Trophoblast cell (in vitro differentiated cells and primary cell): ENCODE data around the gene SLC29A2.
"Not testable (repeated sequence)": the region's sequence is repeated elsewhere in the genome, so short reads cannot be mapped to it uniquely, and the experiment has no call there.

Source experiments
- DNase-seq, 2 donors: peaks; one replicate each; pipeline ENCODE4 v3.0.0-alpha.2; 2016
- H2AFZ ChIP-seq: 2 replicates; pipeline ENCODE4 v1.6.1; 2013; ENCODE audit warnings: low read length, moderate library complexity, mild to moderate bottlenecking; ENCODE audit not compliant: insufficient read depth, poor library complexity
- H2AK5ac ChIP-seq: 2 replicates; pipeline ENCODE4 v1.6.1; 2013; ENCODE audit warnings: mild to moderate bottlenecking, low read length
- H2BK120ac ChIP-seq: 2 replicates; pipeline ENCODE4 v1.6.1; 2013; ENCODE audit warnings: low read length, mild to moderate bottlenecking, moderate library complexity; ENCODE audit not compliant: insufficient read depth, poor library complexity
- H2BK12ac ChIP-seq: 2 replicates; pipeline ENCODE4 v1.6.1; 2013; ENCODE audit warnings: mild to moderate bottlenecking, low read length, moderate library complexity
- H2BK5ac ChIP-seq: 2 replicates; pipeline ENCODE4 v1.6.1; 2013; ENCODE audit warnings: low read length, low read depth, moderate library complexity, mild to moderate bottlenecking; ENCODE audit not compliant: poor library complexity
- H3K14ac ChIP-seq: 2 replicates; pipeline ENCODE4 v1.6.1; 2013; ENCODE audit warnings: mild to moderate bottlenecking, low read length
- H3K18ac ChIP-seq: 2 replicates; pipeline ENCODE4 v1.6.1; 2013; ENCODE audit warnings: mild to moderate bottlenecking, low read length
- H3K23ac ChIP-seq: 2 replicates; pipeline ENCODE4 v1.6.1; 2013; ENCODE audit warnings: low read length
- H3K27ac ChIP-seq: 2 replicates; pipeline ENCODE4 v1.5.1; 2013; ENCODE audit warnings: low read depth, mild to moderate bottlenecking, inconsistent platforms, low read length, moderate library complexity
- H3K27me3 ChIP-seq: 2 replicates; pipeline ENCODE4 v1.6.1; 2013; ENCODE audit warnings: inconsistent platforms, mild to moderate bottlenecking, low read length, moderate library complexity; ENCODE audit not compliant: insufficient read depth
- H3K36me3 ChIP-seq, 2 experiments: 1 replicate in 1 of 2; 2 replicates in 1 of 2; pipeline ENCODE4 v1.6.1; 2013; ENCODE audit warnings: low read length in 2 of 2, mild to moderate bottlenecking in 2 of 2, moderate library complexity in 1 of 2; ENCODE audit not compliant: insufficient read depth in 2 of 2, control insufficient read depth in 1 of 2
- H3K4ac ChIP-seq: 2 replicates; pipeline ENCODE4 v1.6.1; 2013; ENCODE audit warnings: low read depth, mild to moderate bottlenecking, low read length, moderate library complexity
- H3K4me1 ChIP-seq, 2 experiments: 1 replicate in 1 of 2; 2 replicates in 1 of 2; pipeline ENCODE4 v1.6.1; 2013; ENCODE audit warnings: low read length in 2 of 2, mild to moderate bottlenecking in 2 of 2, moderate library complexity in 1 of 2; ENCODE audit not compliant: insufficient read depth in 2 of 2, control insufficient read depth in 1 of 2
- H3K4me2 ChIP-seq: 2 replicates; pipeline ENCODE4 v1.6.1; 2013; ENCODE audit warnings: inconsistent platforms, mild to moderate bottlenecking, low read length, moderate library complexity
- H3K4me3 ChIP-seq: 2 replicates; pipeline ENCODE4 v1.5.1; 2013; ENCODE audit warnings: mild to moderate bottlenecking, low read depth, low read length, inconsistent platforms
- H3K79me1 ChIP-seq: one replicate; pipeline ENCODE4 v1.6.1; 2013; ENCODE audit warnings: low read length
- H3K79me2 ChIP-seq: 2 replicates; pipeline ENCODE4 v1.6.1; 2013; ENCODE audit warnings: low read length, mild to moderate bottlenecking; ENCODE audit not compliant: control insufficient read depth, insufficient read depth, poor library complexity
- H3K9ac ChIP-seq: 2 replicates; pipeline ENCODE4 v1.6.1; 2013; ENCODE audit warnings: mild to moderate bottlenecking, low read length
- H3K9me3 ChIP-seq: 2 replicates; pipeline ENCODE4 v1.6.1; 2013; ENCODE audit warnings: low read depth, mild to moderate bottlenecking, control low read depth, inconsistent platforms, low read length; ENCODE audit not compliant: insufficient read depth
- H4K12ac ChIP-seq: 2 replicates; pipeline ENCODE4 v1.6.1; 2013; ENCODE audit warnings: low read depth, mild to moderate bottlenecking, low read length, moderate library complexity
- H4K8ac ChIP-seq: 2 replicates; pipeline ENCODE4 v1.6.1; 2013; ENCODE audit warnings: low read depth, mild to moderate bottlenecking, low read length, moderate library complexity
- H4K91ac ChIP-seq: one replicate; pipeline ENCODE4 v1.6.1; 2013; ENCODE audit warnings: low read depth, mild to moderate bottlenecking, low read length, moderate library complexity
- WGBS: extraction: QIAGEN DNeasy Blood & Tissue Kit; methylation state at CpG from one replicate; pipeline ENCODE4 v1.1.7; 2013; ENCODE audit warnings: missing lambda C conversion rate; ENCODE audit not compliant: insufficient read length, insufficient coverage; ENCODE audit errors: extremely low coverage; 5-methylcytosine and 5-hydroxymethylcytosine counted together

The SLC29A2 gene

GRCh38 chr11:66320289-66320688, 51.3 kb downstream of the SLC29A2 start:
- H3K27me3 ChIP-seq, H2AK5ac ChIP-seq, H3K36me3 ChIP-seq, H3K4ac ChIP-seq, H3K23ac ChIP-seq, H3K4me2 ChIP-seq, H4K8ac ChIP-seq, H4K12ac ChIP-seq, H2BK5ac ChIP-seq, H3K18ac ChIP-seq, H2BK12ac ChIP-seq, H3K14ac ChIP-seq, H2BK120ac ChIP-seq, H3K4me3 ChIP-seq, DNase-seq, H3K9me3 ChIP-seq, H3K9ac ChIP-seq, H4K91ac ChIP-seq, H2AFZ ChIP-seq, H3K79me2 ChIP-seq, H3K27ac ChIP-seq: not testable (repeated sequence)
- Histone ChIP-seq H3K79me1 (peaks cover 22% of the 10 kb centered on the region), H3K4me1 (peaks cover 38 to 44% of the 10 kb centered on the region in 2 experiments)
- WGBS = no CpG with 5 or more reads among the region's 2 CpGs

DNA sequence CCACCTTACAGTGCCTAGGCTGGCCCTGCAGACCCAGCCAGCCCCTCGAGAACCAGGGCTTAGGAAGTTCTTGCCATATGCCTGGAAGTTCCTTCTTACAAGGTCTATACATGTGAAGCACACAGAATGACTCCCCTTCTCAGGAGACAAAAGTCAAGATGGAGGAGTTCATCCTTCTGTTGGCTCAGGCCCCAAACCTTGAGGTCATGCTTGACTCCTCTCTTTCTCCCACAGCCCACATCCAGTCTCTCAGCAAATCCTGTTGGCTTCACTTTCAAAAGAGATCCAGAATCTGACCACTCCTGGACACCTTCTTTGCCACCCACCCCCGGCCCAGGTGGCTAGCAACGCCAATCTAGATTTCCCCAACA, 53.0 kb downstream of the SLC29A2 start:
- H4K8ac ChIP-seq = no peak overlapping the region
- no peak overlapping the region for H3K4me2 ChIP-seq
- H2AFZ ChIP-seq = no peak overlapping the region
- DNase-seq = no peak
- H3K4me1 ChIP-seq = peaks cover 40 to 43% of the 10 kb centered on the region in 2 experiments
- H3K14ac ChIP-seq = no peak overlapping the region
- H4K12ac ChIP-seq = no peak overlapping the region
- peak overlapping the region; percentile 4 for H2BK12ac ChIP-seq
- H3K27ac ChIP-seq = peak overlapping the region; percentile 58
- no peak overlapping the region for H2BK5ac ChIP-seq
- H3K79me2 ChIP-seq = no peaks in the 10 kb centered on the region
- H3K23ac ChIP-seq = no peak overlapping the region
- H3K9ac ChIP-seq = no peak overlapping the region
- H3K36me3 ChIP-seq = no peaks in the 10 kb centered on the region
- H2BK120ac ChIP-seq = peak overlapping the region; percentile 35
- peaks cover 7% of the 10 kb centered on the region for H3K9me3 ChIP-seq
- H4K91ac ChIP-seq = peak overlapping the region; percentile 78
- peaks cover 21% of the 10 kb centered on the region for H3K79me1 ChIP-seq
- H3K18ac ChIP-seq = no peak overlapping the region
- H3K27me3 ChIP-seq = no peaks in the 10 kb centered on the region
- H3K4me3 ChIP-seq = no peak overlapping the region
- H3K4ac ChIP-seq = no peak overlapping the region
- WGBS = no CpG with 5 or more reads among the region's 3 CpGs
- H2AK5ac ChIP-seq = no peak overlapping the region

DNA sequence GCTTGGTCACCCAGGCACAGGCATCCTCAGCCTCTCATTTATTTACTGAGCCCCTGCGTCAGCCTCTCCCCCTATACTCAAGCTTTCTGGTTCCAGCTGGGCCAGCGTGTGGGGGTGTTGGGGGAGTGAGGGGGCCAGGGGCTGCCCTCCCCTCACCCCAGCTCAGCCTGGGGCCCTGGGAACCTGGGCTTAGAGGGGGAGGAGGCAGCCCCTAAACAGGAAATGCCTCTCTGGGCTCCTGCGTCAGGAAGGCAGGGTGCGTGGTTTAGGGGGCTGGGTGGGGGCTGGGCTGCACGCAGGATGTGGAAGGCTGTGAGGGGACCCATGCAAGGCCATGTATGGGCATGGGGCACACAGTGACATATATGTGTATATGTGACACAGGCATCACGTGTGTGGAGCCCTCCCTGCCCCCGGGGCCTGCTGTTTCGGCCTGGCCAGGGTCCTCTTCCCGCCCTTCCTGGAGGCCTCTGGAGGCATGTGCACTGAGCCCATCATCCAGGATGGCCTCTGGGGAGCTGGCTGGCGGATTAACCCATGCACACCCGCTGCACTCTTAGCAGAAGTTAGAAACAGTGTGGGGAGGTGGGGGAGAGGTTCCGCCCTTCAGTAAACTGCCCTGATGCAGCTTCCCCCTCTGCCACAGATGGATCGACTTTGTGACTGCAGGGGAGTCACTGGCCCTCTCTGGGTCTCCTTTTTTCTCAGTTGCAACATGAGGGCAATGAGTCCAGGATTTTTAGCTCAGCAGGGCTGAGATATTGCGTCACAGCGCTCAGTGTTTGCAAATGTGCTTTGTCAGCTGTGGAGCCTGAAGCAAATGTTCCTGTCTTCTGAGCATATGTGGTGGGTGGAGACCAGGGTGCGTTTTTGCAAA, 53.6 kb downstream of the SLC29A2 start:
- H3K27ac ChIP-seq = peak overlapping the region; percentile 58
- peak overlapping the region; percentile 83 for H2BK12ac ChIP-seq
- WGBS = no CpG with 5 or more reads among the region's 16 CpGs
- no peak overlapping the region for H3K4me3 ChIP-seq
- no peaks in the 10 kb centered on the region for H3K27me3 ChIP-seq
- H2AK5ac ChIP-seq = peak overlapping the region; percentile 91
- peak overlapping the region; percentile 78 for H4K91ac ChIP-seq
- peaks cover 26% of the 10 kb centered on the region for H3K79me1 ChIP-seq
- H2AFZ ChIP-seq = peak overlapping the region; percentile 83
- peak overlapping the region; percentile 3 for H3K4me2 ChIP-seq
- H4K8ac ChIP-seq = peak overlapping the region; percentile 40
- H2BK120ac ChIP-seq = peak overlapping the region; percentile 80
- H3K23ac ChIP-seq = no peak overlapping the region
- H3K9me3 ChIP-seq = peaks cover 7% of the 10 kb centered on the region
- H3K4ac ChIP-seq = peak overlapping the region; percentile 42
- peak overlapping the region; percentile 93 for H3K18ac ChIP-seq
- peak; percentile 9 to 50 for DNase-seq
- H2BK5ac ChIP-seq = peak overlapping the region; percentile 17
- H3K79me2 ChIP-seq = no peaks in the 10 kb centered on the region
- H3K9ac ChIP-seq = no peak overlapping the region
- H3K36me3 ChIP-seq = no peaks in the 10 kb centered on the region
- H3K4me1 ChIP-seq = peaks cover 39 to 48% of the 10 kb centered on the region in 2 experiments
- peak overlapping the region; percentile 82 for H3K14ac ChIP-seq
- peak overlapping the region; percentile 27 for H4K12ac ChIP-seq

- DNase-seq = no peak
- no CpG with 5 or more reads among the region's 14 CpGs for WGBS
- Histone ChIP-seq H3K18ac (peak overlapping the region; percentile 93), H3K4me3 (no peak overlapping the region), H3K4me2 (peak overlapping the region; percentile 11), H3K79me2 (no peaks in the 10 kb centered on the region), H2AK5ac (peak overlapping the region; percentile 91), H3K9me3 (peaks cover 7% of the 10 kb centered on the region), H2BK12ac (peak overlapping the region; percentile 83), H3K9ac (no peak overlapping the region), H3K27me3 (no peaks in the 10 kb centered on the region), H3K4ac (peak overlapping the region; percentile 42), H4K8ac (peak overlapping the region; percentile 40), H3K27ac (peak overlapping the region; percentile 58), H2BK120ac (peak overlapping the region; percentile 80), H3K4me1 (peaks cover 37 to 43% of the 10 kb centered on the region in 2 experiments), H3K23ac (no peak overlapping the region), H3K36me3 (no peaks in the 10 kb centered on the region), H3K79me1 (peaks cover 26% of the 10 kb centered on the region), H3K14ac (peak overlapping the region; percentile 82), H2BK5ac (peak overlapping the region; percentile 15), H4K91ac (peak overlapping the region; percentile 78), H2AFZ (peak overlapping the region; percentile 83), H4K12ac (peak overlapping the region; percentile 27)
These were observed 54.2 kb downstream of the SLC29A2 start for GRCh38 chr11:66317322-66317722.
